H1 (cell line): ENCODE results near the gene CACNA1F.

Experiments
- CTCF ChIP-seq, 3 experiments: IDR thresholded peaks; 1 replicate in 2 of 3; 2 replicates in 1 of 3; pipeline versions ENCODE4 v1.5.1 to v1.6.1; 2011; ENCODE audit warnings: low read length in 3 of 3, mild to moderate bottlenecking in 3 of 3, inconsistent platforms in 2 of 3, low read depth in 1 of 3, moderate library complexity in 1 of 3; ENCODE audit not compliant: insufficient read depth in 1 of 3; ENCODE audit errors: control extremely low read depth in 1 of 3
- EP300 ChIP-seq, 2 experiments: IDR thresholded peaks; 1 replicate in 1 of 2; 2 replicates in 1 of 2; pipeline ENCODE4 v1.6.1; 2011 to 2012; ENCODE audit warnings: low read depth in 2 of 2, low read length in 2 of 2, mild to moderate bottlenecking in 2 of 2, borderline replicate concordance in 1 of 2, inconsistent platforms in 1 of 2, moderate library complexity in 1 of 2
- HDAC6 ChIP-seq: IDR thresholded peaks from one replicate; pipeline ENCODE4 v1.7.1; 2012; ENCODE audit warnings: low read depth, mild to moderate bottlenecking, inconsistent platforms, low read length, moderate library complexity

- TF ChIP-seq CTCF (IDR thresholded peaks at IDR 0.05; ENCODE audit: control extremely low read depth in 1 of 3, insufficient read depth in 1 of 3, low read depth in 1 of 3, low read length in 3 of 3): no peak
- no peak for TF ChIP-seq EP300 (IDR thresholded peaks at IDR 0.05; ENCODE audit: borderline replicate concordance in 1 of 2, low read depth in 2 of 2, low read length in 2 of 2)
- TF ChIP-seq HDAC6: no peak
Measured at GRCh38 chrX:49171752-49172279, 61.3 kb downstream of the CACNA1F start, which contains the start of gene PLP2.
